GM18873 (cell line): ENCODE measurements around the gene PTCRA.
"Not testable (repeated sequence)": the region's sequence is repeated elsewhere in the genome, so short reads cannot be mapped to it uniquely, and the experiment has no call there.

Experiments
- ATAC-seq: cut with Tn5 transposase; IDR thresholded peaks from one replicate; pipeline ENCODE4 v1.9.1; 2021; ENCODE audit warnings: mild to moderate bottlenecking, moderate library complexity, moderate number of reproducible peaks; ENCODE audit not compliant: unreplicated experiment, low FRiP score

Gene PTCRA

GRCh38 chr6:42938987-42939809, 23.3 kb downstream of the PTCRA start:
- ATAC-seq = no peak

GRCh38 chr6:42939810-42940167, 23.9 kb downstream of the PTCRA start:
- ATAC-seq = no peak

GRCh38 chr6:42940493-42941045, 24.7 kb downstream of the PTCRA start:
- no peak for ATAC-seq

- not testable (repeated sequence) for ATAC-seq
Observed at GRCh38 chr6:42941356-42941755, 25.5 kb downstream of the PTCRA start.

GRCh38 chr6:42942444-42942843, 26.6 kb downstream of the PTCRA start:
- no peak for ATAC-seq

- no peak for ATAC-seq
Observed at GRCh38 chr6:42947950-42948349, 32.1 kb downstream of the PTCRA start.

- ATAC-seq = no peak
Observed at GRCh38 chr6:42952389-42952788, 36.5 kb downstream of the PTCRA start.

- ATAC-seq = not testable (repeated sequence)
Observed at GRCh38 chr6:42954405-42954804, 38.6 kb downstream of the PTCRA start.

GRCh38 chr6:42958125-42958524, 42.3 kb downstream of the PTCRA start:
- no peak for ATAC-seq

- no peak for ATAC-seq
Observed at GRCh38 chr6:42959917-42960242, 44.0 kb downstream of the PTCRA start.

GRCh38 chr6:42960243-42961019, 44.6 kb downstream of the PTCRA start, which contains the start of gene GNMT:
TSS of gene GNMT (plus strand) at chr6:42960754. CDS start at chr6:42960768, 14 bp downstream.
- ATAC-seq = no peak

GRCh38 chr6:42961020-42961470, 45.2 kb downstream of the PTCRA start:
- no peak for ATAC-seq

- no peak for ATAC-seq
Observed at GRCh38 chr6:42962096-42962495, 46.2 kb downstream of the PTCRA start.

- ATAC-seq = no peak
Observed at GRCh38 chr6:42962502-42963178, 46.8 kb downstream of the PTCRA start.

- no peak for ATAC-seq
Observed at GRCh38 chr6:42963179-42963854, 47.5 kb downstream of the PTCRA start.

- no peak for ATAC-seq
Observed at GRCh38 chr6:42963855-42964605, 48.2 kb downstream of the PTCRA start.

GRCh38 chr6:42966571-42966970, 50.7 kb downstream of the PTCRA start:
- no peak for ATAC-seq

GRCh38 chr6:42967228-42967627, 51.4 kb downstream of the PTCRA start:
- ATAC-seq = no peak

- no peak for ATAC-seq
Observed at GRCh38 chr6:42968126-42968701, 52.4 kb downstream of the PTCRA start.
